ENCODE measurements around the gene CYP4F8.
A peak's percentile ranks its signal among the peaks of the same experiment; 100 is the strongest.
"Not testable (repeated sequence)": the region's sequence is repeated elsewhere in the genome, so short reads cannot be mapped to it uniquely, and the experiment has no call there.

CYP4F8 gene, protein sequence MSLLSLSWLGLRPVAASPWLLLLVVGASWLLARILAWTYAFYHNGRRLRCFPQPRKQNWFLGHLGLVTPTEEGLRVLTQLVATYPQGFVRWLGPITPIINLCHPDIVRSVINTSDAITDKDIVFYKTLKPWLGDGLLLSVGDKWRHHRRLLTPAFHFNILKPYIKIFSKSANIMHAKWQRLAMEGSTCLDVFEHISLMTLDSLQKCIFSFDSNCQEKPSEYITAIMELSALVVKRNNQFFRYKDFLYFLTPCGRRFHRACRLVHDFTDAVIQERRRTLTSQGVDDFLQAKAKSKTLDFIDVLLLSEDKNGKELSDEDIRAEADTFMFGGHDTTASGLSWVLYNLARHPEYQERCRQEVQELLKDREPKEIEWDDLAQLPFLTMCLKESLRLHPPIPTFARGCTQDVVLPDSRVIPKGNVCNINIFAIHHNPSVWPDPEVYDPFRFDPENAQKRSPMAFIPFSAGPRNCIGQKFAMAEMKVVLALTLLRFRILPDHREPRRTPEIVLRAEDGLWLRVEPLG

DNA sequence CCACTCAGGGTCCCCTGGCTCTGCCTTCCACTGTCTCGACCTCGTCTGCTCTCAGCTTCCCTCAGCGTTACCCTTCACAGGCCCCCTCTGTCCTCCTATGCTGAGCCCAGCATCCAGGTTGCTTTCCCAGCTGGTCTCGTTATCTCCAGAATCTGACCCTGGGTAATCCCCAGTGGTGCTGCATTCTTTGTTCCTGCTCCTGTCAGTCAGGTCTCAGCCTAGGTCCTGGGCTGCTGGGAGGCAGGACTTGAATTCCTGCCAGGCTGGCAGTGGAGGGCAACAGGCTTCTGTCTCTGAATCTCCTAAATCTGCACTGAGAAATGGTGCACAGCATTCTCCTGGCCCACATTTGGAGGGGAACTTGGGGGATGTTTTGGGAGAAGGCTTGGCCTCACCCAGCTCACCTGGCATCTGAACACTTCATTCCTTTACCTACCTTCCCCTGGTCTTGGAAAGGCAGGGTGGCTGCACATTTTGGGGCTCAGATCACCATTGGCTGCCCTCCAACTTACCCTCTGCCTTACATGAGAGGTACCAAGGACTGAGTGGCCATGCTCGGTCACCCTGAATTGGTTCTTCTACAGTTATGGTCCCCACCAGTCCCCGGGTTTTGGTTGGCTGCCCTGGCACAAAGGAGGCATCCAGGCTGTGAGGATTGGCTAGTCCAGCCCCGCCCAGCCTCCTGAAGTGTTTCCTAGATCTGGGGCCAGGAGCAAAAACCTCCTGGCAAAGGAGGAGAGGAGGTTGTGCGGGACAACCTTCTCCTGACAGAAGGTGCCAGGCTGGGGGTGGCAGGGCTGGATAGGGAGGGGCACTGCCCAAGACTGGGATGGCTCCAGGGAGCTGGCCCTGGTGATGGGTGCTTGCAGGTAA, at the start of gene CYP4F8:
Gene CYP4F8 (plus strand): TSS at position 712 of the 873 bp plus-strand sequence. CDS start 399 bp downstream, outside the sequence.
- no peak for DNase-seq

DNA sequence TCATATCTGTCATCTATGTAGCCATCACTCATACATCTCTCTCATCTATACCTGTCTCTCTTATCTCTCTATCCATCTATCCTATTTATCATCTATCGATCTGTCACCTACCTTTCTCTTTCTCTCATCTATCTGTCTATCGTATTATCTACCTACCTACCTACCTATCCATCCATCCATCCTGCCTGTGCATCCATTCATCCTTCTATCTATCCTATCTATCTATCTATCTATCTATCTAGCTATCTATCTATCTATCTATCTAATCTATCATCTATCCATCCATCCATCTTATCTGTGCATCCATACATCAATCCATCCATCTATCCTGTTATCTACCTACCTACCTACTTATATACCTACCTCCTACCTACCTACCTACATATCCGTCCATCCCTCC, 44.6 kb upstream of the CYP4F8 start:
- DNase-seq, result no peak

- no peak for DNase-seq
Measured at GRCh38 chr19:15575406-15575805, 39.6 kb upstream of the CYP4F8 start.

DNA sequence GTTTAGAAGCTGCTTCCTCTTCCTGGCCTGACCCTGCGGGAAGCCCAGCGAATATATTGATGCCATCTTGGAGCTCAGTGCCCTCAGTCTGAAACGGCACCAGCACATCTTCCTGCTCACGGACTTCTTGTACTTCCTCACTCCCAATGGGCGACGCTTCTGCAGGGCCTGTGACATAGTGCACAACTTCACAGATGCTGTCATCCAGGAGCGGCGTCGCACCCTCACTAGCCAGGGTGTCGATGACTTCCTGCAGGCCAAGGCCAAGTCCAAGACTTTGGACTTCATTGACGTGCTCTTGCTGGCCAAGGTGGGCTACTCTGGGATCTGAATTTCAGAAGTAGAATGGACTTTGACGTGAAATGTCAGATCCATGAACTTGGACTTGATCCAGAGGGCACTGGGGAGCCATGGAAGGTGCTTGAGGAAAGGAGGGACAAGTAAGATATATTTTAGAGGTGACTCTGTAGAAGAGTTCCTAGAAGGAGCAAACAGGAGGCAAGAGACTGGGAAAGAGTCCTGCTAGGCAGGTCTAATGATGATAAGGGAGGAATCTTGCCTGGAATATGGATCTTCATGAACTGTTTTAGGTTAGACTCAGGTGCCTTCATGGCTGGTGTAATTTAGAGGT, 38.4 kb upstream of the CYP4F8 start:
- DNase-seq, result no peak

DNA sequence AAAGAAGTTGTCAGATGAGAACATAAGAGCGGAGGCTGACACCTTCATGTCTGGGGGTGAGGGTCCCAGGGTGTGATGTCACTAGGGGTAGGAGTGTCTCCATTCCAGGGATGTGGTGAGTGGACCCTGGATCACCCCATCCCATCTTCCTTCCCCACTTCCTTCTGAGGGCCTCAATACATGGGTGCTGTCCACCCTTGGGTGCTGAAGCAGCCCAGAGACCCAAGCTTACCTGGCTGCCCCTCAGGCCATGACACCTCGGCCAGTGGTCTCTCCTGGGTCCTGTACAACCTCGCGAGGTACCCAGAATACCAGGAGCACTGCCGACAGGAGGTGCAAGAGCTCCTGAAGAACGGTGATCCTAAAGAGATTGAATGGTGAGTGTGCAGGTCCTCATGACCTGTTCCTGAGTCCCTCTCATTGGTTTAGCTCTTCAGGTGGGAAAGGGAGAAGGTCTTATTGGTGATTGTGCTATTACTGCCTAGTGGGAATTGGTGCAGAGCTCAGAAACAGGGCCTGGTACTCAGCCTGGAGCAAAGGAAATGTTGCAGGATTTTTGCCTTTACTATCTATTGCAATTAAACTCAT, 37.7 kb upstream of the CYP4F8 start:
- no peak for DNase-seq

DNA sequence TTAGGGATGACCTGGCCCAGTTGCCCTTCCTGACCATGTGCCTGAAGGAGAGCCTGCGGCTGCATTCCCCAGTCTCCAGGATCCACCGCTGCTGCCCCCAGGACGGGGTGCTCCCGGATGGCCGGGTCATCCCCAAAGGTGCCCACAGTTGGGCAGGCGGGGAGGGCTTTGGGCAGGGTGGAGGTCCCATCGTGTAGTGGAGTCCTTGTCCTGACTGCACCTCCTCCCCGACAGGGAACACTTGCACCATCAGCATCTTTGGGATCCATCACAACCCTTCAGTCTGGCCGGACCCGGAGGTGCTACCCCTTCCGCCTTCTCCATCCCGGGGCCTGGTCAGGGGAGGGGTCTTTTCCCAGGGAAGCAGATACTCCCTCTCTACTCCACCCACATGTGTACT, 31.7 kb upstream of the CYP4F8 start:
- DNase-seq, result no peak

GRCh38 chr19:15584095-15584494, 30.9 kb upstream of the CYP4F8 start:
- no peak for DNase-seq

DNA sequence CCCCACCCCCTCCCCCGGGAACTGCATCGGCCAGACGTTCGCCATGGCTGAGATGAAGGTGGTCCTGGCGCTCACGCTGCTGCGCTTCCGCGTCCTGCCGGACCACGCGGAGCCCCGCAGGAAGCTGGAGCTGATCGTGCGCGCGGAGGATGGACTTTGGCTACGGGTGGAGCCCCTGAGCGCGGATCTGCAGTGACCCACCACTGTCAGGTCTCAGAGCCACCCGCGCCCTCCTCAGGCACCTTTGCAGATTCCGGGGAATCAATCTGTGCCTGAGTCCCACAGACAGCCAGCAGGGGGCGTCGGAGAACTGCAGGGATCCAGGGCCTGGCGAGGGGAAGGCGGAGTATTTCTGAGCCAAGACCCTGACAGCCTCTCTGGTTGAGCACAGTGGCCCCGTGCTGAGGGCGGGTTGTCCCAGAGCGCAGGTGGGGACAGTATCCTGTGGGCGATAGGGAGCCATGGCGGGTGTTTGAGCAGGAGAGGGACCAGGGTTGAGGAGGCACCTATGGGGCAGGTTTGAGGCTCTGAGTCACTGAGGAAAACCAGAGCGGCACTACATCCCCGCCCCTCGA, 30.4 kb upstream of the CYP4F8 start:
- DNase-seq, result peak; percentile 28

GRCh38 chr19:15587663-15588062, 27.4 kb upstream of the CYP4F8 start:
- no peak for DNase-seq

DNA sequence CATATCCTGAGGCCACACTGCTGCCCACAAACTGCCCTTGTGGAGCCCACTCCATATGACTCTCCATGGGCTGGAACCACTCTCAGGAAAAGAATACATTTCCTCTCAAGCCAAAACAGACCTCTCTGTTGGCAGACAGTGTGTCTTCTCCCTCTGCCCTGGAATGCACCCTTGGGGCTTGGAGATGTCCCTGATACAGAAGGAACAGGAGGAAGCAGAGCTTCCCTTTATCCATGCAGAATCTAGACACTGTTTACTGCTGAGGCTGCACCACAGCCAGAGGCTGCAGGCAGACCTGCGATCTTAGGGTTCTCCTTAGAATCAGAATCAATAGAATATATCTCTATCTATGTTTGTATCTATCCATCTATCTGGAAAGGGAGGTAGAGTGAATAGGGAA, 26.8 kb upstream of the CYP4F8 start:
- no peak for DNase-seq

GRCh38 chr19:15589760-15590451, 25.1 kb upstream of the CYP4F8 start:
- DNase-seq, result no peak

DNA sequence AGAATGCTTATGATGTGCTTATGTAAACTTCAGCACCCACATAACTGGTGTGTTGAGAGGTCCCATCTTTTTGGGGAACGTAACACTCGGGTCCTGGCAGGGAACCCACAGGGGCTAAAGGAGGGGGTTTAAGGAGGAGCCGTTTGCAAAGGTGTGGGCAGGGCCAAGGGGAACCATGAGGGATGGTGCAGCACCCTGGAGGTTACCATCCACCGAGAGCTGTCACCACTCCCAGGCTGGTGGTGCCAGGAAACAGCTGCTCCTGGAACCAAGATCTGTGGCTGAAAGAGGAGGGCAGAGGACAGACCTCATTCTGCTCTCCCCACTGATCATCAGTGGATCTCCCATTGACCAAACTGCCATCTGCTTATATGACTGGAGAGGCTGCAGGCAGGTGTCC, 23.2 kb upstream of the CYP4F8 start:
- DNase-seq, result no peak

- DNase-seq, result not testable (repeated sequence)
Measured at GRCh38 chr19:15592506-15592905, 22.5 kb upstream of the CYP4F8 start.

GRCh38 chr19:15593766-15594165, 21.3 kb upstream of the CYP4F8 start:
- not testable (repeated sequence) for DNase-seq

DNA sequence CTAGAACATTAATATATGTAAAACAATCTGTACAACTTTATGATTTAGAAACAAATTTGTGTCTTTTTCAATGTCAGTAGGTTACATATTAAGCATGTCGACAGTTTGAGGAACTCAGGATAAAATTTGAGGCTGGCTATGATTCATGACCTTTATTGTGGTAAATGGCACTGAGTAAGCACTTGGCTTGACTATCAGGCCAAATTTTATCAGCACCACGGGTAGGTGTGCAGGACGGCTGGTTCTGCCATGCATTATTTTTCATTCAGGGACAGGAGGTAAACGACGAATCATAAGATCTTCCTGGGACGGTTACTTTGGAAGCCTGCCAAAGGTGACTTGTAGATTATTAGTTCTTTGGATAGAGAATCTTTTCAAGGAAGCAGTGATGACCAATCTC, 19.9 kb upstream of the CYP4F8 start:
- DNase-seq, result no peak

DNA sequence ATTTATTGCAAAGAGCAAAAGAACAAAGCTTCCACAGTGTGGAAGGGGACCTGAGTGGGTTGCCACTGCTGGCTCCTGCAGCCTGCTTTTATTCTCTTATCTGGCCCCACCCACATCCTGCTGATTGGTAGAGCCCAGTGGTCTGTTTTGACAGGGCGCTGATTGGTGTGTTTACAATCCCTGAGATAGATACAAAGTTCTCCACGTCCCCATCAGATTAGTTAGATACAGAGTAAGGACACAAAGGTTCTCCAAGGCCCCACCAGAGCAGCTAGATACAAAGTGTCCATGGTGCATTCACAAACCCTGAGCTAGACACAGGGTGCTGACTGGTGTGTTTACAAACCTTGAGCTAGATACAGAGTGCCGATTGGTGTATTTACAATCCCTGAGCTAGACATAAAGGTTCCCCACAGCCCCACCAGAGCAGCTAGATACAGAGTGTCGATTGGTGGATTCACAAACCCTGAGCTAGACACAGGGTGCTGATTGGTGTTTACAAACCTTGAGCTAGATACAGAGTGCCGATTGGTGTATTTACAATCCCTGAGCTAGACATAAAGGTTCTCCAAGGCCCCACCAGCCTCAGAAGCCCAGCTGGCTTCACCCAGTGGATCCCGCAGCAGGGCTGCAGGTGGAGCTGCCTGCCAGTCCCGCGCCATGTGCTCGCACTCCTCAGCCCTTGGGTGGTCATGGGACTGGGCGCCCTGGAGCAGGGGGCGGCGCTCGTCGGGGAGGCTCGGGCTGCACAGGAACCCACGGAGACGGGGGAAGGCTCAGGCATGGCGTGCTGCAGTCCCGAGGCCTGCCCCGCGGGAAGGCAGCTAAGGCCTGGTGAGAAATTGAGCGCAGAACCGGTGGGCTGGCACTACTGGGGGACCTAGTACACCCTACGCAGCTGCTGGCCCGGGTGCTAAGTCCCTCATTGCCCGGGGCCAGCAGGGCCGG, 6.8 kb upstream of the CYP4F8 start:
- not testable (repeated sequence) for DNase-seq

- DNase-seq, result no peak
Measured at GRCh38 chr19:15609261-15609660, 5.8 kb upstream of the CYP4F8 start.

DNA sequence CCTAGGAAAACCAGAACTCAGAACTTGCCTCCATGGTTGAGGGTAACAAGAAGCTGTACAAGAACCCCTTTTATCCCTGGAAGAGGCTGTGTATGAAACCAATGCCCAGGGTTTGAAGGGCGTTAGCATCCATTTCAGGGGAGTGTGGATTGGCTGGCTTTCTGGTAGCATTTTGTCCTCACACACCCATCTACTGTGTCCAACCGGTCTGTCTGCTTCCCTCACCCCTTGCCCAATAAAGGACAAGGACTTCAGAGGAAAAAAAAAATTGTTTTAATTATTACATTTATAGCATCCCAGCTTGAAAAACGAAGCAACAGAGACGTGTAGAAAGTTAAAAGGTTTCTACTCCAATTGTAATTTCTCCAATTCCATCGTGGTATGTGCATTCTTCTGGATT, 2.7 kb upstream of the CYP4F8 start:
- DNase-seq, result no peak

DNA sequence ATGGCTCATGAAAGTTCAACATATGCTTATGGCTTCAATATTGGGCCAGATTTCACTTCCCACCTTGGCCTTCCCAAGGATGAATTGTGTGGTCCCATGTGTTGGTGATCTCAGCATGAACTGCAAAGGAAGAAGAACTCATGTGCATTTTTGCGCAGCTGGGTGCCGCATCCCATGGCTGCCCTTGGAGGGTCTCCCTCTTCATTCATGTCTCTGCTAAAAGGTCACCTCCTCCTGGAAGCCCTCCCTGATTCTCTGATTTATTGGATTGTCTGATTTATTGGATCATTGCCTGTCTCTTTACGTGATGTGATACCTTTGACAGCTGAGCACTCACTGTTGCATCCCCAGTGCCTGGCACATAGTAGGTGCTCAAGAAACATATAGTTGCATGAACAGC, 1.7 kb upstream of the CYP4F8 start:
- no peak for DNase-seq

DNA sequence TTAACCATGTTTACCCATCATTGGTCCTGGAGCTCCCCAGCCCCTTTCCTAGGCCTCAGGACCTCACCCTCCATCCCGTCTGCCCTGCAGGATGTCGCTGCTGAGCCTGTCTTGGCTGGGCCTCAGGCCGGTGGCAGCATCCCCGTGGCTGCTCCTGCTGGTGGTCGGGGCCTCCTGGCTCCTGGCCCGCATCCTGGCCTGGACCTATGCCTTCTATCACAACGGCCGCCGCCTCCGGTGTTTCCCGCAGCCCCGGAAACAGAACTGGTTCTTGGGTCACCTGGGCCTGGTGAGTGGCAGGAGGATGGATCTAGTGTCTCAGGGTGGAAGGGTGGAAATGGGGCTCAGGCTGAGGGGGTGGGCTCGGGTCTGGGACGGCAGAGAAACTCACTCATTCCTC, 508 bp downstream of the CYP4F8 start:
- DNase-seq, result no peak

GRCh38 chr19:15616183-15616582, 1.2 kb downstream of the CYP4F8 start:
- DNase-seq, result no peak
